Hematopoietic multipotent progenitor cell treated with erythropoietin and hydrocortisone succinate and interleukin-3 and kit ligand, for 8 days (in vitro differentiated cells): ENCODE data around the gene ZC3HAV1L.
"Not testable (repeated sequence)": the region's sequence is repeated elsewhere in the genome, so short reads cannot be mapped to it uniquely, and the experiment has no call there.

ENCODE experiments used
- DNase-seq: peaks from one replicate; pipeline ENCODE4 v3.0.0-alpha.2; 2015

The ZC3HAV1L gene

DNA sequence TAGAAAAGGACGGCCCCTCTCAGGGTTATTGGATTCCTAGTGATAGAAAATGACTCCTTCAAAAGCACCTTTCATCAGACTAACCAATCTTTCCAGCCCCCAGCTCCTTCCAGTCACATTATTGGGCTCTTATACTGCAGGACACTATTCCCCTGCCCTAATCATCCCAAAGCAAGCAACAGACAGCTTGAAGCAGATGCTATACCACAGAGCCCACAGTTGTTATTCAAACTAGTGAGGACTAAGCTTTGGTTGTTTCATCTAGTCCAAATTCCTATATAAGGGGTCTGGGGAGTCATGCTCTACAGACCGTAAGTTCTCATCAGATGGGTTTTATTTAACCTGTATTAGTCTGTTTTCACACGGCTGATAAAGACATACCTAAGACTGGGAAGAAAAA is 24.5 kb downstream of the ZC3HAV1L start:
- no peak for DNase-seq

DNA sequence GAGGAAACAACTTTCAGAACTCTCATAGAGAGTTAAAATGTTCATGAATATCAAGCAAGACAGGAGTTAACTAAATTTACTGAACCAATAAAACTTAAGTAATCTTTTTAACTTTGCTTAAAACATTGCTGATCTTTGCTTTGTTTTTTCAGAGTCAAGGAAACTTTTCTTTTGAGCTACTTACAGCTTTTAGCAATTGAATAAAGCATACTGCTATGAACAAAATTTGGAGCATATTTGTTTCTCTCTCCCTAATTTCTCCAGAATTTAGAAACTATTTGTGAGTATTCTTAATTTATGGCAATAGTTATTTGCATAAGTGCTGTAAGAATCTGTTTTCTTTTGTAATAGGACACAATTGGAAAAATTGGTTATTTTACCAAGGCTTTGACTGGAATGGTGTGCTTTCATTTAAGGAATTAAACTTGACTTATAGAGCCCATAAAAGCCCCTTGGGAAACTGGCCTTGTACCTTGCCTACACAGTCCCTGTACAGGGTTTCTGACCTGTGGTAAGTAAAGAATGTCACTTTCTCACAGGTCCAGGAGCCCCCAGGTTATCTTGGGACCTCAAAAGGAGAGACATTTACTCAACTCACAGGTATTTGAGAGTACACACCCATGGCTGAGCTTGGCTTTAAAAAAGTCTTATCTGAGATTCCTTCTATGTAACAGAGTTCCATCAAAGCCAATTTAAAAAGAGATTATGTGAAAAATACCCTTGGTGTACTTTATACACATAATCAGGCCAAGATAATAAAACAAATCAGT is 31.3 kb downstream of the ZC3HAV1L start:
- no peak for DNase-seq

DNA sequence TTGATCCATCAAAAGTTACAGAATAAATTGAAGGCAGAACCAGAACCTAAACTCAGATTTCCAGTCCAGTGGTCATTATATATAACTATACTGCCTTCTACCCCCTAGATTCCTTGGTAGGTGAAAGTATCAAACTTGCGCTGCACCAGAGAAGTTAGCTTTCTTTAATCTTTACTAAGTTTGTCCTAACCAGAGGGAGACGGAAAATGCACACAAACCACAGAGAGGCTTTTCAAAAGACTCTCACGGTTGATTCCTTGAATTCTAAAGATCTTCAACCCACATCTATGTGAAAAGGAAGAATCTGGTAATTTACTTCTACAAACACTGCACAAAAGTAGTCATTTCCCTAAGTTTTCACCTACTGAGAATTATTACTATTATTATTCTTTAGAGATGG is 36.4 kb downstream of the ZC3HAV1L start:
- no peak for DNase-seq

DNA sequence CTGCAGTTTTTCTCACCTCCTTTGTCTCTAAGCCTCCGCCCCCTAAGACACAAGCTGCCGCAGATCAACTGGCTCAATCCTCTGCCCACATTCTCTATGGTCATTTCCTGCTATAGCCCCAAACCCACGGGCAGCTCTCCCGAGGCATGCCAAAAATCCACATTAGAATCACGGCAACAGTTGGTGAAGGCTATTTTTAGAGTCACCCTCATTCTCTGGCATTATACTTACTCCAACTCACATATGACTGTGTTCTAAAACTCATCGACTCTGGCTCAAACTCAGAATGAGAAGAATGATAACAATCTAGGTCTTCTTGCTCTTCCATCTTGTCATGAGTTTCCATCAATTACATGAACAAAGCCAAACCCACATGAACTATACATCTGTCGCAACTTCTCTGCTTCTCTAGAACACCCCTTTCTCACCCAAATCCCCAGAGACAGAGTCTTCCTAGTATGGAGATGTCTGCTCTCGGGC is 43.8 kb downstream of the ZC3HAV1L start:
- no peak for DNase-seq

DNA sequence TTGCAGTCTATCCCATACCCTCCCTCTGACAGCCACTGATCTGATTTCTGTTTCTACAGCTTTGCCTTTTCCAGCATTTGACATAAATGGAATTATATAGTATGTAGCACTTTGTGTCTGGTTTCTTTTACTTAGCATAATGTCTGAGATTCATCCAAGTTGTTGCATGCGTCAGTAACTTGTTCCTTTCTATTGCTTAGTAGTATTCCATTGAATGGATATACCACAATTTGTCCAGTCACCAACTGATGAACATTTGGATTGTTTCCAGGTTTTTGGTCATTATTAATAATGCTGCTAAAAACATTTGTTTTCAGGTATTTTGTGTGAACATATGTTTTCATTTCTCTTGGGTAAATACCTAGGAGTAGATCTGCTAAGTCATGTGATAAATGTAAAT is 48.2 kb downstream of the ZC3HAV1L start:
- DNase-seq: no peak

DNA sequence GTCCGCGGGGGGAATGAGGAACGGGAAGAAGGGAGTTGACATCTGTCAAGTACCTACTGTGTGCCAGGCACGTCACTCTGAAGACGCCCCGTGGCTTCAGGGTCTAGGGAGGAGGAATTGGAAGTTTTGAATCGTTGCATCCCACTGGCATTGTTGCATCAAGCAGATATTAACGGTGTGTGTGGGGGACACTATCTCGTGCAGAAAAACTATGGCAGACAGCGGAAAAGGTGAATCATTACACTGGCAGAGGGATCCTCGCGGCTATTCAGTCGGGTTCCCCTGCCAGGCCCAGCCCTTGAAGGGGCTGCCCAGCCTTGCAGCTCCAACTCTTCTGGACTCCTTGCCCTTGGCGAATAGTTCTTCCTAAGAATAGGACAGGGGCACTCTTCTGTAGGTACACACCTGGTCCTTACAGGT is 53.6 kb downstream of the ZC3HAV1L start:
- DNase-seq: peak; percentile 14

DNA sequence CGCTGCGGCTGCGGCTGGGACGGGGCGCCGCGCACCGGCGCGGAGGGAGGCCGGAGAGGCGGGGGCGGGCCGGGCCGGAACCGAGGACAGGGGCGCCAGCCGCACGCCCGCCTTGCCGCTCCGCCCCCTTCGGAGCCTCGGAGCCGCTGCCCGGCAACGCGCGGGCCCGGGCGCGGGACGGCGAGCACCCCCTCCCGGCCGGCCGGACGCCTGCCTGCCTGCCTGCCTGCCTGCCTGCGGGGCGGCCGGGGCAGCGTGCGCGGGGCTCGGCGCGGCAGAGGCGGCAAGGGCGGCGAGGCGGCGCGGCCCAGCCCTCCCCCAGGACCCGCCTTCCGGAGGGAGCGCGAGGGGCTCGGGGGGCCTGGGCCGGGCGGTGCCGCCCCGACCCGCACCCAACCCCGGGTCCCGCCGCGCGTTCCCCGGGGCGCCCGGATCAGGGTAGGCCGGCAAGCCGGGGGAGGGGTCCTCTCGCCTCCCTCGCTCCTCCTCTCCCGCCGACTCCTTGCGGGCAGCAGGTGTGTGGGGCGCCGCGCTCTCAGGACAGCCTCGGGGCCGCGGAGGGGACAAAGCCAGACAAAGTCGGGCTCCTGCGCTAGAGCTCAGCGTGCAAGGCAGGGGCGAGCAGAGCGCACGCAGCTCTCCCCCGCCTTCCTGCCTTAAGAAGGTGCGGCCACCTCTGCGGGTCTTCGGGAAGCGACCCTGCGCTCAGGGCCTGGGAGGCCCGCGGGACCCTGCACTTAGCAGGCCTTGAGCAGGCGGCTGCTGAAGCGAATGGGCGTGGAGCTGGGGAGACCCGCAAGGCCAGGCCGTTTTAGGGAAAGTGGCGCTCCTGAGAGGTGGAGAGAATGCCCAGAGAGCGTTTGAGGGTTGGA is 54.3 kb downstream of the ZC3HAV1L start, which contains the start of gene KIAA1549:
Gene KIAA1549 (minus strand): TSS at position 58 of the 872 bp plus-strand sequence. CDS start 120 bp downstream, outside the sequence.
- DNase-seq: peak; percentile 54

DNA sequence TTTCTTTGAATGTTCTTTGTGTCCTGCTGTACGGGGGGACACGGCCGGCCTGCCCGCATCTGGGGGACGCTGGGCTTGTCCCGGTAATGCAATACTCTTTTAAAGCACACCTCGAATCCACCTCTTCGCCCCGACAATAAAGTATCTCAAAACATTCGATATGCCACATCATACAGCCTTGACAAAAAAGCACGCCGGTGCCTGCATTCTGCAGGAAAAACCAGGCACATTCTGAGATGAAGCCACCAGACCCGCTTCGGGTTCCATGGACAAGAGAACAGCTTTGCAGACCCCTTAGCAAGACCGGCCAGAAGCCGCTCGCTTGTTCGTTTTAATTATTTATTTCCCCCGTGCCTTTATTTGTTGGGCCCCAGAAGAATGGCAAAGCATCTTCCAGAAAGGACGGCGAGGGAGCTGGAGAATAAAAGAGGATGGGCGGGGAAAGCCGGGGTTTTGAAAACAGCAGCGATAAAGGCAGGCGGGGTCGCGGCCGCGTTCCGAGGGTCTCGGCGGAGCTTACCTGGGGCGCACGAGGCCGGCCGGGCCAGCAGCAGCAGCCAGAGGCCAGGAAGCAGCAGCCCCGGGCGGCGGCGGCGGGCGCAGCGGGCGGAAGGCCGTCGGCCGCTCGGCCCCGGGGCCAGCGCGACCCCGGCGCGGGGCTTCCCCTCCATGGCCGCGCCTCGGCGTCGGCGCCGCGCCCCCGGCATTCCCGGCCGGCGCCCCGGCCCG is 55.1 kb downstream of the ZC3HAV1L start:
- peak; percentile 7 for DNase-seq

DNA sequence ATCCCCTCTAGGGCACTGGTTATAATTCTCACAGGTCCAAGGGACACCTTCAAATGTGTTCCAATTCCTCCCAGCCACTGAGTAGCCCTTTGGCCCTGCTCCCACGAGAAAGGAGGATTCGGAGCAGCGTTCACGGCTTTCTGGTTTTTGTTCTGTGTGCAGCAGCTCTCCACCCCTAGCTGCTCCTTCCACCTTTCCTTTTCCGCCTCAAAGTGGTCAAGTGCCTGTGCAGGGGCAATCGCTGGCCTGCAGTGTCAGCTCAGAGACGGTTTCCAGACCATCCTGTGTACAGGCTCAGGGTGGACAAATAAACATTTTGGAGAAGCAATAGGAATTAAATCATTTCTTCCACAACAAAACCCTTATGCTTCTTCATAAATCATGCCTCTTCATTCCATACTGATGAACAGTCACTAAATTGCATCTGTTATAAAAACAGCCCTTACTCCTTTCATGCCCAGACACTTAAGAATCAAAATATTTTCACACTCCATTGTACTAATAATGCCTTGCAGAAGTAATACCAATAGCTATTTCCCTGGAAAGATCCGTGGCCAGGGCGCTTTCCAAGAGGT is 55.8 kb downstream of the ZC3HAV1L start:
- DNase-seq: no peak

DNA sequence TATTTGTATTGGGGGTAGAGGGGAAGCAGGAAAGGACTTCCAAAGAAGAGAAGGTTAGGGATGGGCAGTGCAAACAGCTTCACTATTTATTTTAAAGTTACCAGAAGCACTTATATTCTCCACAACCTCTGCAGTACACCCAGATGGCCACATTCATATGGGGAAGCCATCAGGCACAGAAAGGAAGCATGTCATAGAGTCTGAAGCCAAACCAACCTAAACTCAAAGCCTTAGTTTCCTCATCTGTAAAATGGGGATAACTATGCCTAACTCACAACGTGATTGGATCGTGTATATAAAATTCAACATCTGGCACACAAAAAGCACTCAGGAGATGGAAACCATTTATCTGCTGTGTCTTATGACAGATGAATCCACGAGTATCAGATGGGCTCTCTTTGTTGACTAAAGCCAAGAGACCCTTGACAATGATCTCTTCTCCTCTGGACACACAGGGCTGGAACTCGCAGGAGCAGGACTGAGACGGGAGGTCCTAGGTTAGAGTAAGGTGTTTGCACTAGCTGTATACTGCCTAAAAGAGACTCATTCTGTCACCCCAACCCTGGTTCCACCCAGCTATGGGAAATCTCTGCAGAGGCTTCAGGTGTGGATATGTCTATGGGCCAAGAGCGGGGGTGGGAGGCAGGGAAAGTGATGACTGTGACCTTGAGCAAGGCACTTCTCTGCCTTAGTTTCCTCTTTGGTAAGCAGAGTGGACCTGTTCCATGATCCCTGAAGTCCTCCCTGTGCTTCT is 56.4 kb downstream of the ZC3HAV1L start:
- DNase-seq: peak; percentile 47

DNA sequence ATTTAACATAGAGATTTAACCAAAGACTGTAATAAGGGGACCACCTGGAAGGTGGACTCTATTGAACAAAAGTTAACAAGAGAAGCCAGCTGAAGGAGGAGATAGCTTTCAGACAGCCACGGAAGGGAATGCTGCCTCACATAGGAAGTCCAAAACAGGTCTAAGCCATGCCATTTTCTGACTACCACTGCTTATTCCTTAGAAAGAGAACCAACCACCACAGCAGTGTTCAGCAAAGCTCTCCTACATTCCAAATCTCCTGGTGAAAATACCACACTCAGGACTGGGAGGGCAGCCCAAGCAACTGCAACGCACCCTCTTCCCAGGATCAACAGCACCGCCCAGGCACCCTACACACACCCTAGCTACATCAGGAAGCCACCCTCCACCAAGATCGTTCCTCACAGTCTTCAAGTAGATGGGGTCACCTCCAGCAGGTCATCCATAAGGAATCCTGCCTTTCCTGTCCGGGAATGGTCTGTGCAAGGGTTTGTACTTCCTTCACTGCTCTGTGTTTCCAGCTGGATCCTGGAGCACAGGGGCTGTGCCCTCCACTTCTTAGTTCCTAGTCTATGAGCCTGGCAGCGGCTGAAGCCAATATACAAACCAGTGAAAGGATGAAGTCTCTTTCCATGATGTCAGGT is 57.2 kb downstream of the ZC3HAV1L start:
- no peak for DNase-seq

DNA sequence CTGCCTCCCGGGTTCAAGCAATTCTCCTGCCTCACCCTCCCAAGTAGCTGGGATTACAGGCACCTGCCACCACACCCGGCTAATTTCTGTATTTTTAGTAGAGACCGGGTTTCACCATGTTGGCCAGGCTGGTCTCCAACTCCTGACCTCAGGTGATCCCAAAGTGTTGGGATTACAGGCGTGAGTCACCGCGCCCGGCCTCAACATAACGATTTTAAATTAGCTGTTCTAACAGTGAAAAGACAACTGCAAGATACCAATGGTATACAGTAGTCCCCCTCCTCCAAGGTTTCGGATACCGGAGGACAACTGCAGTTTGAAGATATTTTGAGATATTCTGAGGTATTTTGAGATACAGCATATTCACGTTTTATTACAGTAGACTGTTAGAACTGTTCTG is 59.7 kb downstream of the ZC3HAV1L start:
- not testable (repeated sequence) for DNase-seq
